Endothelial cell (in vitro differentiated cells): ENCODE results near the gene CASP6. TPM values are rescaled to one million over a fixed set of nuclear protein-coding genes. Genes with fewer than 3 reads are reported as not detected.

Experiments used
- DNase-seq: peaks from one replicate; pipeline ENCODE4 v3.0.0; 2021; ENCODE audit warnings: low spot score
- H3K27ac Mint-ChIP-seq: one replicate; pipeline ENCODE4 v1.8.0; 2021; ENCODE audit warnings: mixed read lengths, inconsistent platforms; ENCODE audit not compliant: unreplicated experiment
- H3K27me3 Mint-ChIP-seq: one replicate; pipeline ENCODE4 v1.8.0; 2021; ENCODE audit warnings: mild to moderate bottlenecking, moderate library complexity, mixed read lengths, inconsistent platforms; ENCODE audit not compliant: unreplicated experiment
- H3K36me3 Mint-ChIP-seq: one replicate; pipeline ENCODE4 v1.8.0; 2021; ENCODE audit warnings: mild to moderate bottlenecking, low read depth, mixed read lengths, inconsistent platforms; ENCODE audit not compliant: unreplicated experiment
- H3K4me1 Mint-ChIP-seq: one replicate; pipeline ENCODE4 v1.8.0; 2021; ENCODE audit warnings: mild to moderate bottlenecking, mixed read lengths, inconsistent platforms; ENCODE audit not compliant: unreplicated experiment
- H3K4me3 Mint-ChIP-seq: one replicate; pipeline ENCODE4 v1.8.0; 2021; ENCODE audit warnings: mild to moderate bottlenecking, mixed read lengths, inconsistent platforms; ENCODE audit not compliant: unreplicated experiment
- H3K9me3 Mint-ChIP-seq: one replicate; pipeline ENCODE4 v1.8.0; 2021; ENCODE audit warnings: mixed read lengths, inconsistent platforms; ENCODE audit not compliant: unreplicated experiment
- total RNA-seq: library from RNA; stranded (reverse); fragmentation: NEBNext Ultra II Directional; extraction: Animal tissue kit (Norgen Biotek cat#: 25700); gene quantifications from one replicate; pipeline ENCODE4 v1.2.1, GENCODE V29; 2021; ENCODE audit not compliant: unreplicated experiment
- TF ChIP-seq, protein P1 (sequence below): fragments of 200-600 bp; sonication (generic); IDR thresholded peaks from one replicate; pipeline ENCODE4 v1.5.0; 2021; ENCODE audit warnings: antibody characterized with exemption; ENCODE audit not compliant: unreplicated experiment

Gene CASP6
- total RNA-seq, 1 donor from 2014 or later: 76.4 TPM

DNA sequence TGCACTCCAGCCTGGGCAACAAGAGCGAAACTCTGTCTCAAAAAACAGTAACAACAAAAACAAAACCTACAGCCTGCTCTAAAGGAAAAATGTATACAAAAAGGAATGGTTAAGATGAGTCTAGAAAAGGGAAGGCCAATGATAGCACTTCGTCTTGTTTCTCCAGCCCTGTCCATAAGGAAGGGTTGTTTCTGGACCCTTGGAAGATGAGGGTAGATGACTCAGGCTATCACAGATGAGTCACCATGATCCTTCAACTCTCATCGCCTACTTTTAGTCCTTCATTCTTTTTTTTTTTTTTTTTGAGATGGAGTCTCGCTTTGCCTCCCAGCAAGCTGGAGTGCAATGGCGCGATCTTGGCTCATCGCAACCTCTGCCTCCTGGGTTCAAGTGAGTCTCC is 17.8 kb upstream of the CASP6 start:
- H3K27ac Mint-ChIP-seq: no peak overlapping the region
- no peaks in the 10 kb centered on the region for H3K9me3 Mint-ChIP-seq
- H3K27me3 Mint-ChIP-seq: no peaks in the 10 kb centered on the region
- peaks cover 31% of the 10 kb centered on the region for H3K36me3 Mint-ChIP-seq
- TF ChIP-seq, protein P1, sequence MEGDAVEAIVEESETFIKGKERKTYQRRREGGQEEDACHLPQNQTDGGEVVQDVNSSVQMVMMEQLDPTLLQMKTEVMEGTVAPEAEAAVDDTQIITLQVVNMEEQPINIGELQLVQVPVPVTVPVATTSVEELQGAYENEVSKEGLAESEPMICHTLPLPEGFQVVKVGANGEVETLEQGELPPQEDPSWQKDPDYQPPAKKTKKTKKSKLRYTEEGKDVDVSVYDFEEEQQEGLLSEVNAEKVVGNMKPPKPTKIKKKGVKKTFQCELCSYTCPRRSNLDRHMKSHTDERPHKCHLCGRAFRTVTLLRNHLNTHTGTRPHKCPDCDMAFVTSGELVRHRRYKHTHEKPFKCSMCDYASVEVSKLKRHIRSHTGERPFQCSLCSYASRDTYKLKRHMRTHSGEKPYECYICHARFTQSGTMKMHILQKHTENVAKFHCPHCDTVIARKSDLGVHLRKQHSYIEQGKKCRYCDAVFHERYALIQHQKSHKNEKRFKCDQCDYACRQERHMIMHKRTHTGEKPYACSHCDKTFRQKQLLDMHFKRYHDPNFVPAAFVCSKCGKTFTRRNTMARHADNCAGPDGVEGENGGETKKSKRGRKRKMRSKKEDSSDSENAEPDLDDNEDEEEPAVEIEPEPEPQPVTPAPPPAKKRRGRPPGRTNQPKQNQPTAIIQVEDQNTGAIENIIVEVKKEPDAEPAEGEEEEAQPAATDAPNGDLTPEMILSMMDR: no peak
- H3K4me1 Mint-ChIP-seq: no peaks in the 10 kb centered on the region
- H3K4me3 Mint-ChIP-seq: no peak overlapping the region
- DNase-seq: no peak

DNA sequence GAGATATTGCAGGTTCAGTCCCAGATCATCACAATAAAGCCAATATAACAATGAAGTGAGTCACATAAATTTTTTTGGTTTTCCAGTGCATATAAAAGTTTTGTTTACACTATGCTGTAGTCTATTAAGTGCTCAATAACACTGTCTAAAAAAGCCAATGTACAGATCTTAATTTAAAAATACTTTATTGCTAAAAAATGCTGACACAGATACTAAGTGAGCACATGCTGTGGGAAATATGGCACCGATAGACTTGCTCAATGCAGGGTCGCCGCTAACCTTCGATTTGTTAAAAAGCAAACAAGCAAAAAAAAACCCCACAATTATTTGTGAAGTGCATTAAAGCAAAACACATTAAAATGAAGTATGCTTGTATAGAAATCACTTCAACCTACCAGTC is 16.4 kb upstream of the CASP6 start:
- no peaks in the 10 kb centered on the region for H3K27me3 Mint-ChIP-seq
- TF ChIP-seq, protein P1: no peak

DNA sequence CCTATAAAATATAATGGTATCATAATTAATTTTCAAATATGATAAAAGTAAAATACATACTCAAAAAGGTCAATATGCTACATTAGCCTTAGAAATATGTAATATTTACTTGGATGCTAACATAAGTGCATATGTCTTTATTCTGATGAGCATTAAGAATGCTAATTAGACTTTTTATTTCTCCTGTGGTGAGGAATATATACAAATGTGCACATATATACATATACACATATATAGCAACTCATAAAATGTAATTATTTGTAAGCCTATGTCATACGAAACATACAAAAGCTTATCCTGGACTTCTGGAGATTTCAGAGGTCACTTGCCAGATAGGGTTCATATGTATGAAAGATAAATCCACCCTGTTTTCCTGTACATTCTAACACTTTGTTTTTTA is 15.5 kb upstream of the CASP6 start:
- Mint-ChIP-seq H3K4me3 (no peak overlapping the region), H3K9me3 (no peaks in the 10 kb centered on the region), H3K27ac (no peak overlapping the region), H3K36me3 (peaks cover 33% of the 10 kb centered on the region), H3K27me3 (no peaks in the 10 kb centered on the region), H3K4me1 (no peaks in the 10 kb centered on the region)
- DNase-seq: no peak
- TF ChIP-seq, protein P1: no peak

More for the DNA sequence above, 16.4 kb upstream of the CASP6 start:
- Mint-ChIP-seq H3K4me1 (no peaks in the 10 kb centered on the region), H3K4me3 (no peak overlapping the region), H3K9me3 (no peaks in the 10 kb centered on the region), H3K36me3 (peaks cover 33% of the 10 kb centered on the region), H3K27ac (no peak overlapping the region)
- DNase-seq: no peak

DNA sequence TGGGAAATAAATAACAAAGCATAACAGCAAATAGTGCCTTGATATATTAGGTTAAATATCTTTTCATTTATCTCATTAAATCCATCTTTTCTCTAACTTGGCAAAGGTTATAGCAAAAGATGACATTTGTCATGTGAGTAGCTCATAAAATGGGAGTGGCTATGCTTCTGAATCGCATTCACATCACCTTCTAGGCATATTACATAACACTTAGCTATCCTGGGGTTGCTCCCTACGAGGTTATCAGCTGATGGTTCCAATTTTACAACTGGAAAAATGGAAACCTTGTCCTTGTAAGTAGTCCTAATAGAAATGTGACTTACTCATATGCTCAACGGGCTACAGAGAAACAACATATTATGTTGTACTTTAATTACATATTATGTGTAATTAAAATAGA is 10.3 kb upstream of the CASP6 start:
- Mint-ChIP-seq H3K4me3 (no peak overlapping the region), H3K36me3 (peaks cover 18% of the 10 kb centered on the region), H3K27me3 (no peaks in the 10 kb centered on the region)

DNA sequence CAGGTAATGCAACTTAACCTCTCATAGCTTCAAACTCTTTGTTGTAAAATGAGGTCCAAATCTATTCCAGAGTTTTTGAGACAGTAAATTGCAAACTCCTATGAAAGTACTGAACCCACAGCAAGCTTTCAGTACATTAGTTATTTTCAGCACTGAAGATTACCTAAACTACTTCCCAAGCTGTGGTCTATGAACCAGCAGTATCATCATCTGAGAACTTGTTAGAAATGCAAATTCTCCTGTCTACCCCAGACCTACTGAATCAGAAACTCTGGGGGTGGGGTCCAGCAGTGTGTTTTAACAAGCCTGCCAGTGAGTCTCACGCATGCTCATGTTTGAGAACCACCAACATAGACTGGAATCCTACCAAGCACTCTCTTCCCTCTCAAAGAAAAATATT is 5.7 kb upstream of the CASP6 start:
- H3K4me3 Mint-ChIP-seq: no peak overlapping the region
- H3K27me3 Mint-ChIP-seq: no peaks in the 10 kb centered on the region
- no peak for DNase-seq
- H3K36me3 Mint-ChIP-seq: peaks cover under 1% of the 10 kb centered on the region
- H3K9me3 Mint-ChIP-seq: no peaks in the 10 kb centered on the region
- TF ChIP-seq, protein P1: no peak
- H3K27ac Mint-ChIP-seq: no peak overlapping the region
- H3K4me1 Mint-ChIP-seq: peaks cover 2% of the 10 kb centered on the region

More for the DNA sequence above, 10.3 kb upstream of the CASP6 start:
- H3K4me1 Mint-ChIP-seq: no peaks in the 10 kb centered on the region
- DNase-seq: no peak
- no peaks in the 10 kb centered on the region for H3K9me3 Mint-ChIP-seq
- H3K27ac Mint-ChIP-seq: no peak overlapping the region
- TF ChIP-seq, protein P1: no peak
